ENCODE data around the gene TRAPPC10. TPM values are rescaled to one million over a fixed set of nuclear protein-coding genes. Genes with fewer than 3 reads are reported as not detected.

Gene TRAPPC10
- total and polyA plus RNA-seq, 10 of the 15 experiments (the other 5 are each of a cell fraction or from before 2014, with no cell fraction given), result 1.1 to 39.6 (median 28.2) TPM

- TF ChIP-seq CUX1 (IDR thresholded peaks at IDR 0.05; ENCODE audit: insufficient replicate concordance, low read depth, low read length) (no peak), HSF1 (IDR thresholded peaks at IDR 0.05; ENCODE audit: low read depth, low read length) (no peak)
Observed at GRCh38 chr21:43969115-43969444, 43.0 kb upstream of the TRAPPC10 start (continued).

GRCh38 chr21:43970551-43970950 is 41.6 kb upstream of the TRAPPC10 start:
- FAIRE-seq, result no peak
- Histone ChIP-seq H3K36me3 (ENCODE audit: control insufficient read depth in 2 of 2, insufficient read depth in 2 of 2, low read length in 1 of 2) (peaks cover 14 to 28% of the 10 kb centered on the region in 2 experiments), H3K79me2 (ENCODE audit: control insufficient read depth, insufficient read depth, low read length) (no peaks in the 10 kb centered on the region; the same call in none of the 2 replicates), H3K9ac (ENCODE audit: control insufficient read depth, insufficient read depth, low read length) (no peak overlapping the region), H3K4me2 (ENCODE audit: control insufficient read depth, insufficient read depth) (no peak overlapping the region), H3K4me1 (ENCODE audit: control insufficient read depth, insufficient read depth, low read length) (peaks cover 6% of the 10 kb centered on the region), H4K20me1 (ENCODE audit: control insufficient read depth, insufficient read depth) (no peaks in the 10 kb centered on the region), H2AFZ (ENCODE audit: control insufficient read depth, low read depth, low read length) (no peak overlapping the region), H3K4me3 (no peak overlapping the region), H3K27me3 (replicated peaks in 1 of 2; ENCODE audit: control insufficient read depth in 2 of 2, insufficient read depth in 2 of 2, low read length in 1 of 2) (no peaks in the 10 kb centered on the region), H3K9me3 (replicated peaks; ENCODE audit: control insufficient read depth, insufficient read depth, low read length) (no peaks in the 10 kb centered on the region), H3K27ac (ENCODE audit: control insufficient read depth, insufficient read depth) (no peak overlapping the region)
- DNase-seq (ENCODE audit: low read depth, low spot score), result no peak
- TF ChIP-seq MYB (IDR thresholded peaks at IDR 0.05; ENCODE audit: borderline replicate concordance, low read depth, low read length) (no peak), RB1 (IDR thresholded peaks at IDR 0.05; ENCODE audit: borderline replicate concordance) (no peak), SREBF2 (IDR thresholded peaks at IDR 0.05; ENCODE audit: low read length) (no peak), PKNOX1 (IDR thresholded peaks at IDR 0.05) (no peak), SUPT20H (IDR thresholded peaks at IDR 0.05; ENCODE audit: borderline replicate concordance, control insufficient read depth, low read depth, low read length) (no peak), NFYB (IDR thresholded peaks at IDR 0.05; ENCODE audit: insufficient read depth, low read depth, low read length) (no peak), PML (IDR thresholded peaks at IDR 0.05; ENCODE audit: low read length) (no peak)
- BruUV-seq (replicated peaks), result no TSS peak
- in situ Hi-C loops (cut with MboI) (no loop called here), intact Hi-C loops (cut with micrococcal nuclease; ENCODE audit: unreplicated experiment) (no loop called here)
- SMC1A ChIA-PET (ENCODE audit: uncharacterized antibody, unreplicated experiment), result no interaction called here
- CTCF ChIA-PET, result no interaction called here
- POLR2A ChIA-PET, result no interaction called here
- RAD21 ChIA-PET (ENCODE audit: unreplicated experiment), result no interaction called here
- WGBS (ENCODE audit: insufficient coverage, insufficient replicate concordance, low lambda C conversion rate, missing lambda C conversion rate), result 98% methylated on average over 18 of the region's 18 CpGs
- no peak for ATAC-seq

Data from GM12878 (cell line).